Measurements from ENCODE around the gene DCTN4. TPM values are rescaled to one million over a fixed set of nuclear protein-coding genes. Genes with fewer than 3 reads are reported as not detected.
"Not testable (repeated sequence)": the region's sequence is repeated elsewhere in the genome, so short reads cannot be mapped to it uniquely, and the experiment has no call there.

The DCTN4 gene
- total RNA-seq, 1 experiment from 2014 or later, result 66.8 TPM

DNA sequence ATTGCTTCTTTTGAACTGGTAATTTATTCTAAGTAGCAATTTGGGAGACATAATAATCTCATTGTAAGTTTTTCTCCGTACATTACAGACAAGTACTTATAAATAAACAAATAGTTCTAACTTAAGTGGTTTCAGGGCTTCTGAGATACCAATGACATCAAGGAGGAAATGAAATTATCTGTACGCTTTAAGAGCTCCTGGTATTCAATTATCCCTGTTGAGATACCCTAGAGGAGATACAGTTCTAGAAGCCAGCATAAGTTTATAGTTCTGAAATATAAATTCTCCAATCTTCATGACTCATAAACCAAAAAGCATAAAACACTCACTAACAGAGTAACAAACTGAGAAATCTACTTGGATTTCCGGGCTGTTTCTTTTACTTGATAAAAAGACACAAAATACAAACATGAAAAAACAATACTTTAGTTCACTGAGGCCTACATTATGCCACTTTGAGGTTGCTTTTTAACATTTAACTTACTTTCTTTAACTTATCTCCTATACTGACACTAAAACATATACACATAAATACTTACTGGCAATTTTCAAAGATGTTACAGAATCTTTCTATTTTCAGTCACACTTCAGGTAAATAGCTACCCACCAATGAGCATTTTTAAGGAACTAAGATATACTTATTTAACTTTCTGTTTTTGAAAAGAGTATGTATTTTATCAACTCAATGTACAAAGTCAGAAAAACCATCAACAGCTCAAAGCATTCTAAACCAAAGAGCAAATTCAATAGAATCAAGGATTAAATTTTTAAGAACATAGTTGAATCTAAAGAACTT lies 7.5 kb downstream of the DCTN4 start:
- POLR2A ChIA-PET, result no interaction called here
- CTCF ChIA-PET, result no interaction called here

DNA sequence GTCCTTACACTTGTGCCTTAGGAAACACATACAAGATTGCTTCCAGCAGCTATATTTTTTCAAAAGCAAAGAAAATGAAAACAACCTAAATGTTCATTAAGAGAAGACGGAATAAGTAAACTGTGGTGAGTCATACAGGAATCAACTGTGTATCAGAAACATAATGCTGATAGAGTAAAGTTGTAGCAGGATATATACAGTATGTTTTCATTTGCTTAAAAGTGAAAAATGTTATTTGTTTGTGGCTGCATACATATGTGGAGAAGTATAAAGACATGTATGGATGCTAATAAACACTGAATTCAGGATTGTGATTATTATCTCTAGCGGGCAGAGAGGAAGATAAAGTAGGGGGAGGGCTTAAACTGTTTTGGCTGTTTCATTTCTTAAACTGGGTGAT lies 8.3 kb downstream of the DCTN4 start:
- H3K36me3 ChIP-seq (ENCODE audit: control insufficient read depth, insufficient read depth, low read length), result peaks cover 39% of the 10 kb centered on the region

More for the DNA sequence above, 7.5 kb downstream of the DCTN4 start:
- Histone ChIP-seq H3K27me3 (ENCODE audit: control insufficient read depth, insufficient read depth, low read length) (no peaks in the 10 kb centered on the region), H3K4me3 (ENCODE audit: low read depth in 2 of 2, low read length in 2 of 2) (no peak overlapping the region), H3K4me1 (ENCODE audit: control insufficient read depth, insufficient read depth, low read length) (peaks cover 3% of the 10 kb centered on the region; the same call in 1 of the 2 replicates), H3K9me3 (ENCODE audit: control insufficient read depth, insufficient read depth, low read depth, low read length) (no peaks in the 10 kb centered on the region), H3K27ac (ENCODE audit: low read length) (peak overlapping the region; percentile 44; the same call in 1 of the 2 replicates), H3K36me3 (ENCODE audit: control insufficient read depth, insufficient read depth, low read length) (peaks cover 43% of the 10 kb centered on the region)
- DNase-seq (ENCODE audit: low read depth, low spot score) (no peak), ATAC-seq (no peak)
- intact Hi-C loops (cut with micrococcal nuclease; ENCODE audit: unreplicated experiment), result no loop called here
- in situ Hi-C loops (cut with HindIII; ENCODE audit: low pct_unique_long_range_greater_than_20kb, low sequenced_read_pairs), result no loop called here
- TF ChIP-seq POLR2AphosphoS5 (IDR thresholded peaks at IDR 0.05; ENCODE audit: low read depth, low read length), result no peak
- no TSS peak for BruUV-seq (replicated peaks)

DNA sequence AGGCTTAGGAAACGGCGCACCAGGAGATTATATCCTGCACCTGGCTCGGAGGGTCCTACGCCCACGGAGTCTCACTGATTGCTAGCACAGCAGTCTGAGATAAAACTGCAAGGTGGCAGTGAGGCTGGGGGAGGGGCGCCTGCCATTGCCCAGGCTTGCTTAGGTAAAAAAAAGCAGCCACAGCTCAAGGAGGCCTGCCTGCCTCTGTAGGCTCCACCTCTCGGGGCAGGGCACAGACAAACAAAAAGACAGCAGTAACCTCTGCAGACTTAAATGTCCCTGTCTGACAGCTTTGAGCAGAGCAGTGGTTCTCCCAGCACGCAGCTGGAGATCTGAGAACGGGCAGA lies 15.7 kb downstream of the DCTN4 start:
- H3K4me1 ChIP-seq (ENCODE audit: control insufficient read depth, insufficient read depth, low read length); ATAC-seq; POLR2A ChIA-PET; H3K27me3 ChIP-seq (ENCODE audit: control insufficient read depth, insufficient read depth, low read length); BruUV-seq (replicated peaks); in situ Hi-C loops (cut with HindIII; ENCODE audit: low pct_unique_long_range_greater_than_20kb, low sequenced_read_pairs); DNase-seq (ENCODE audit: low read depth, low spot score); H3K36me3 ChIP-seq (ENCODE audit: control insufficient read depth, insufficient read depth, low read length); H3K27ac ChIP-seq (ENCODE audit: low read length); CTCF ChIA-PET; H3K4me3 ChIP-seq (ENCODE audit: low read depth in 2 of 2, low read length in 2 of 2); intact Hi-C loops (cut with micrococcal nuclease; ENCODE audit: unreplicated experiment); H3K9me3 ChIP-seq (ENCODE audit: control insufficient read depth, insufficient read depth, low read depth, low read length): not testable (repeated sequence)

More for the DNA sequence above, 8.3 kb downstream of the DCTN4 start:
- no TSS peak for BruUV-seq (replicated peaks)
- DNase-seq (ENCODE audit: low read depth, low spot score) (no peak), ATAC-seq (no peak)
- in situ Hi-C loops (cut with HindIII; ENCODE audit: low pct_unique_long_range_greater_than_20kb, low sequenced_read_pairs) (no loop called here), intact Hi-C loops (cut with micrococcal nuclease; ENCODE audit: unreplicated experiment) (no loop called here)
- Histone ChIP-seq H3K4me3 (ENCODE audit: low read depth in 2 of 2, low read length in 2 of 2) (no peak overlapping the region), H3K4me1 (ENCODE audit: control insufficient read depth, insufficient read depth, low read length) (peaks cover 3% of the 10 kb centered on the region; the same call in 1 of the 2 replicates), H3K27me3 (ENCODE audit: control insufficient read depth, insufficient read depth, low read length) (no peaks in the 10 kb centered on the region), H3K9me3 (ENCODE audit: control insufficient read depth, insufficient read depth, low read depth, low read length) (no peaks in the 10 kb centered on the region), H3K27ac (ENCODE audit: low read length) (no peak overlapping the region)
- no peak for TF ChIP-seq SIN3A (IDR thresholded peaks at IDR 0.05; ENCODE audit: borderline replicate concordance, insufficient read depth, low read depth, low read length)
- no peak for TF ChIP-seq POLR2AphosphoS5 (IDR thresholded peaks at IDR 0.05; ENCODE audit: low read depth, low read length)
- TF ChIP-seq, protein P1, sequence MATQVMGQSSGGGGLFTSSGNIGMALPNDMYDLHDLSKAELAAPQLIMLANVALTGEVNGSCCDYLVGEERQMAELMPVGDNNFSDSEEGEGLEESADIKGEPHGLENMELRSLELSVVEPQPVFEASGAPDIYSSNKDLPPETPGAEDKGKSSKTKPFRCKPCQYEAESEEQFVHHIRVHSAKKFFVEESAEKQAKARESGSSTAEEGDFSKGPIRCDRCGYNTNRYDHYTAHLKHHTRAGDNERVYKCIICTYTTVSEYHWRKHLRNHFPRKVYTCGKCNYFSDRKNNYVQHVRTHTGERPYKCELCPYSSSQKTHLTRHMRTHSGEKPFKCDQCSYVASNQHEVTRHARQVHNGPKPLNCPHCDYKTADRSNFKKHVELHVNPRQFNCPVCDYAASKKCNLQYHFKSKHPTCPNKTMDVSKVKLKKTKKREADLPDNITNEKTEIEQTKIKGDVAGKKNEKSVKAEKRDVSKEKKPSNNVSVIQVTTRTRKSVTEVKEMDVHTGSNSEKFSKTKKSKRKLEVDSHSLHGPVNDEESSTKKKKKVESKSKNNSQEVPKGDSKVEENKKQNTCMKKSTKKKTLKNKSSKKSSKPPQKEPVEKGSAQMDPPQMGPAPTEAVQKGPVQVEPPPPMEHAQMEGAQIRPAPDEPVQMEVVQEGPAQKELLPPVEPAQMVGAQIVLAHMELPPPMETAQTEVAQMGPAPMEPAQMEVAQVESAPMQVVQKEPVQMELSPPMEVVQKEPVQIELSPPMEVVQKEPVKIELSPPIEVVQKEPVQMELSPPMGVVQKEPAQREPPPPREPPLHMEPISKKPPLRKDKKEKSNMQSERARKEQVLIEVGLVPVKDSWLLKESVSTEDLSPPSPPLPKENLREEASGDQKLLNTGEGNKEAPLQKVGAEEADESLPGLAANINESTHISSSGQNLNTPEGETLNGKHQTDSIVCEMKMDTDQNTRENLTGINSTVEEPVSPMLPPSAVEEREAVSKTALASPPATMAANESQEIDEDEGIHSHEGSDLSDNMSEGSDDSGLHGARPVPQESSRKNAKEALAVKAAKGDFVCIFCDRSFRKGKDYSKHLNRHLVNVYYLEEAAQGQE (IDR thresholded peaks at IDR 0.05; ENCODE audit: insufficient read depth in 1 of 2, low read depth in 2 of 2, low read length in 1 of 2), result no peak
- TF ChIP-seq, protein P2, sequence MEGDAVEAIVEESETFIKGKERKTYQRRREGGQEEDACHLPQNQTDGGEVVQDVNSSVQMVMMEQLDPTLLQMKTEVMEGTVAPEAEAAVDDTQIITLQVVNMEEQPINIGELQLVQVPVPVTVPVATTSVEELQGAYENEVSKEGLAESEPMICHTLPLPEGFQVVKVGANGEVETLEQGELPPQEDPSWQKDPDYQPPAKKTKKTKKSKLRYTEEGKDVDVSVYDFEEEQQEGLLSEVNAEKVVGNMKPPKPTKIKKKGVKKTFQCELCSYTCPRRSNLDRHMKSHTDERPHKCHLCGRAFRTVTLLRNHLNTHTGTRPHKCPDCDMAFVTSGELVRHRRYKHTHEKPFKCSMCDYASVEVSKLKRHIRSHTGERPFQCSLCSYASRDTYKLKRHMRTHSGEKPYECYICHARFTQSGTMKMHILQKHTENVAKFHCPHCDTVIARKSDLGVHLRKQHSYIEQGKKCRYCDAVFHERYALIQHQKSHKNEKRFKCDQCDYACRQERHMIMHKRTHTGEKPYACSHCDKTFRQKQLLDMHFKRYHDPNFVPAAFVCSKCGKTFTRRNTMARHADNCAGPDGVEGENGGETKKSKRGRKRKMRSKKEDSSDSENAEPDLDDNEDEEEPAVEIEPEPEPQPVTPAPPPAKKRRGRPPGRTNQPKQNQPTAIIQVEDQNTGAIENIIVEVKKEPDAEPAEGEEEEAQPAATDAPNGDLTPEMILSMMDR (IDR thresholded peaks at IDR 0.05), result no peak
- TF ChIP-seq TCF7L2 (IDR thresholded peaks at IDR 0.05; ENCODE audit: low read depth, low read length), result no peak
- ChIA-PET POLR2A (no interaction called here), CTCF (no interaction called here)

DNA sequence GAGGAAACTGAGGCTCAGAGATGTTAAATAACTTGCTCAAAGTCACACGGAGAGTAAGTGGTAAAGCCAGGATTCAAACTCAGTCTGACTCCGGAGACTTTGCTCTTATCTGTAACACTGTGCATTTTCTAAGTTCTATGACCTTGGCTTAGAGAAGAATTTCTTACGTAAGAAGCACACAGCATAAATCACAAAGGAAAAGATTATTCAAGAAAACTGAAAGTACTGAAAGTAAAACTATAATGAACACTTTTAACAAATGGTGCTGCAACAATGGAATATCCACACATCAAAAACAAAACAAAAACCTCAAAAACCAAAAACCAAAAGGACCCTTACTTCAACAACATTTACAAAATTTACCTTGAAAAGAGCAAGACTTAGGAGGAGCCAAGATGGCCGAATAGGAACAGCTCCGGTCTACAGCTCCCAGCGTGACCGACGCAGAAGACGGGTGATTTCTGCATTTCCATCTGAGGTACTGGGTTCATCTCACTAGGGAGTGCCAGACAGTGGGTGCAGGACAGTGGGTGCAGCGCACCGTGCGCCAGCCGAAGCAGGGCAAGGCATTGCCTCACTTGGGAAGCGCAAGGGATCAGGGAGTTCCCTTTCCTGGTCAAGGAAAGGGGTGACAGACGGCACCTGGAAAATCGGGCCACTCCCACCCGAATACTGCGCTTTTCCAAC lies 16.2 kb downstream of the DCTN4 start:
- H3K4me3 ChIP-seq (ENCODE audit: low read depth in 2 of 2, low read length in 2 of 2); H3K36me3 ChIP-seq (ENCODE audit: control insufficient read depth, insufficient read depth, low read length); H3K9me3 ChIP-seq (ENCODE audit: control insufficient read depth, insufficient read depth, low read depth, low read length); in situ Hi-C loops (cut with HindIII; ENCODE audit: low pct_unique_long_range_greater_than_20kb, low sequenced_read_pairs); H3K27me3 ChIP-seq (ENCODE audit: control insufficient read depth, insufficient read depth, low read length); intact Hi-C loops (cut with micrococcal nuclease; ENCODE audit: unreplicated experiment); CTCF ChIA-PET; H3K4me1 ChIP-seq (ENCODE audit: control insufficient read depth, insufficient read depth, low read length); BruUV-seq (replicated peaks); DNase-seq (ENCODE audit: low read depth, low spot score); ATAC-seq; H3K27ac ChIP-seq (ENCODE audit: low read length): not testable (repeated sequence)
- POLR2A ChIA-PET, result interaction anchor here (0.5 kb wide), 1 partner anchor 18 kb away, joined by 12 read pairs; no protein-coding TSS in a partner anchor

Data from Panc1 (cell line).